Vagina (tissue), 2 donors: Measurements from ENCODE around the gene MYO9A. TPM values are rescaled to one million over a fixed set of nuclear protein-coding genes. Genes with fewer than 3 reads are reported as not detected.
"Not testable (repeated sequence)": the region's sequence is repeated elsewhere in the genome, so short reads cannot be mapped to it uniquely, and the experiment has no call there.

ENCODE experiments used
- DNase-seq, 2 donors: peaks; one replicate each; pipeline ENCODE4 v3.0.0-alpha.2; 2017; ENCODE audit errors: extremely low spot score in 2 of 2
- H3K27ac ChIP-seq: fragments of 200-600 bp; sonication (generic); one replicate; pipeline ENCODE4 v1.5.1; 2019
- H3K27me3 ChIP-seq: fragments of 200-600 bp; sonication (generic); one replicate; pipeline ENCODE4 v1.5.1; 2019
- H3K36me3 ChIP-seq, 2 donors: fragments of 200-600 bp; sonication (generic); one replicate each; pipeline ENCODE4 v1.5.1; 2017 to 2019
- H3K4me1 ChIP-seq: fragments of 200-600 bp; sonication (generic); one replicate; pipeline ENCODE4 v1.5.1; 2019
- H3K4me3 ChIP-seq, 2 donors: fragments of 200-600 bp; sonication (generic); 1 replicate in 1 of 2; 2 replicates in 1 of 2; pipeline ENCODE4 v1.5.1; 2016 to 2019
- H3K9me3 ChIP-seq: fragments of 200-600 bp; sonication (generic); one replicate; pipeline ENCODE4 v1.5.1; 2019
- POLR2A ChIP-seq, 2 donors: fragments of 450-650 bp; IDR thresholded peaks; one replicate each; pipeline ENCODE4 v1.6.1; 2017; ENCODE audit warnings: antibody characterized with exemption in 2 of 2, mild to moderate bottlenecking in 2 of 2, moderate library complexity in 2 of 2
- POLR2AphosphoS5 ChIP-seq, 2 donors: sonication (generic); formaldehyde crosslinking; IDR thresholded peaks; one replicate each; pipeline ENCODE4 v1.9.0; 2017; ENCODE audit warnings: antibody characterized with exemption in 2 of 2, mild to moderate bottlenecking in 2 of 2, low read depth in 1 of 2; ENCODE audit not compliant: insufficient read depth in 1 of 2
- intact Hi-C: fragments of 100-400 bp; cut with DNase I; formaldehyde crosslinking; loops from one replicate; pipeline ENCODE4 v1.15.1; 2023
- total RNA-seq: library from RNA; depleted of rRNA; stranded (reverse); fragments of >200 nt; gene quantifications from one replicate; pipeline ENCODE4 v1.2.3, GENCODE V29; 2016
- TF ChIP-seq, protein P1 (sequence below), 3 experiments: fragments of 450-650 bp in 2 of 3; fragments of 200-600 bp in 1 of 3; sonication (generic) in 1 of 3; IDR thresholded peaks; one replicate each; pipeline ENCODE4 v1.5.1; 2017 to 2019; ENCODE audit warnings: antibody characterized with exemption in 3 of 3, mild to moderate bottlenecking in 2 of 3, moderate library complexity in 2 of 3

MYO9A gene
- total RNA-seq, 1 donor from 2014 or later = 50.3 TPM

- Histone ChIP-seq H3K4me3 (no peak overlapping the region), H3K4me1 (no peaks in the 10 kb centered on the region), H3K36me3 (peaks cover 0 to 17% of the 10 kb centered on the region in 2 donors), H3K27ac (no peak overlapping the region), H3K9me3 (no peaks in the 10 kb centered on the region), H3K27me3 (no peaks in the 10 kb centered on the region)
- TF ChIP-seq POLR2A (IDR thresholded peaks at IDR 0.05) (no peak), POLR2AphosphoS5 (IDR thresholded peaks at IDR 0.05; ENCODE audit: insufficient read depth in 1 of 2, low read depth in 1 of 2) (no peak)
- TF ChIP-seq, protein P1, sequence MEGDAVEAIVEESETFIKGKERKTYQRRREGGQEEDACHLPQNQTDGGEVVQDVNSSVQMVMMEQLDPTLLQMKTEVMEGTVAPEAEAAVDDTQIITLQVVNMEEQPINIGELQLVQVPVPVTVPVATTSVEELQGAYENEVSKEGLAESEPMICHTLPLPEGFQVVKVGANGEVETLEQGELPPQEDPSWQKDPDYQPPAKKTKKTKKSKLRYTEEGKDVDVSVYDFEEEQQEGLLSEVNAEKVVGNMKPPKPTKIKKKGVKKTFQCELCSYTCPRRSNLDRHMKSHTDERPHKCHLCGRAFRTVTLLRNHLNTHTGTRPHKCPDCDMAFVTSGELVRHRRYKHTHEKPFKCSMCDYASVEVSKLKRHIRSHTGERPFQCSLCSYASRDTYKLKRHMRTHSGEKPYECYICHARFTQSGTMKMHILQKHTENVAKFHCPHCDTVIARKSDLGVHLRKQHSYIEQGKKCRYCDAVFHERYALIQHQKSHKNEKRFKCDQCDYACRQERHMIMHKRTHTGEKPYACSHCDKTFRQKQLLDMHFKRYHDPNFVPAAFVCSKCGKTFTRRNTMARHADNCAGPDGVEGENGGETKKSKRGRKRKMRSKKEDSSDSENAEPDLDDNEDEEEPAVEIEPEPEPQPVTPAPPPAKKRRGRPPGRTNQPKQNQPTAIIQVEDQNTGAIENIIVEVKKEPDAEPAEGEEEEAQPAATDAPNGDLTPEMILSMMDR (IDR thresholded peaks at IDR 0.05) = no peak
- intact Hi-C loops = no loop called here
- DNase-seq = no peak
Observed at GRCh38 chr15:71874245-71874644, 243.7 kb downstream of the MYO9A start.

- DNase-seq, H3K4me1 ChIP-seq, H3K9me3 ChIP-seq, H3K27me3 ChIP-seq, H3K4me3 ChIP-seq, H3K27ac ChIP-seq, intact Hi-C loops: not testable (repeated sequence)
- peaks cover 0 to 16% of the 10 kb centered on the region in 2 donors for H3K36me3 ChIP-seq
Observed at GRCh38 chr15:71858232-71858631, 259.7 kb downstream of the MYO9A start.

DNA sequence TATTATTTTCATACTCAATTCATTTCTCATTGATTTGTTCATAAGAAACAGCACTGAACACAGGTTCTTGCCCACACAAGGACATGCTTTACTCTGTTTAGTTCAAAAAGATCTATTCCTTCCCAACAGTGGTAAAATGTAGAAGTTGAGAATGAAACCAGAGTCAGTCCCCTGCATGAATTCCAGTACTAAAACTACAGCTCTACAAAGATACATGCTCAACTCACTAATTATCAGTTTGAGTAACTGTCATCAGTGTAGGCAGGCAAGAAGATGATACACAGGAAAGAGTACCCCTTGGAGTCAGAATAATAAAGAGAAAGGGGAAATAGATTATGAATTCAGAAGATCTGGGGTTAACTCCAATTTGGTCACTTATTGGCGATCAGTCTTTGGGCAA, 264.4 kb downstream of the MYO9A start:
- Histone ChIP-seq H3K27me3 (no peaks in the 10 kb centered on the region), H3K4me3 (no peak overlapping the region), H3K27ac (no peak overlapping the region), H3K9me3 (no peaks in the 10 kb centered on the region), H3K36me3 (peaks cover 0 to 55% of the 10 kb centered on the region in 2 donors), H3K4me1 (no peaks in the 10 kb centered on the region)
- no peak for TF ChIP-seq POLR2A (IDR thresholded peaks at IDR 0.05)
- TF ChIP-seq, protein P1 (IDR thresholded peaks at IDR 0.05) = no peak
- TF ChIP-seq POLR2AphosphoS5 (IDR thresholded peaks at IDR 0.05; ENCODE audit: insufficient read depth in 1 of 2, low read depth in 1 of 2) = no peak
- no peak for DNase-seq
- intact Hi-C loops = no loop called here

- TF ChIP-seq POLR2AphosphoS5 (IDR thresholded peaks at IDR 0.05; ENCODE audit: insufficient read depth in 1 of 2, low read depth in 1 of 2) = no peak
- TF ChIP-seq POLR2A (IDR thresholded peaks at IDR 0.05) = no peak
- TF ChIP-seq, protein P1 (IDR thresholded peaks at IDR 0.05) = no peak
- no peak for DNase-seq
- no peaks in the 10 kb centered on the region for H3K27me3 ChIP-seq
- H3K4me1 ChIP-seq = no peaks in the 10 kb centered on the region
- no peaks in the 10 kb centered on the region for H3K9me3 ChIP-seq
- H3K4me3 ChIP-seq = no peak overlapping the region
- peaks cover 0 to 37% of the 10 kb centered on the region in 2 donors for H3K36me3 ChIP-seq
- no peak overlapping the region for H3K27ac ChIP-seq
- intact Hi-C loops = no loop called here
Observed at GRCh38 chr15:71844916-71845315, 273.0 kb downstream of the MYO9A start.

- Histone ChIP-seq H3K4me1 (no peaks in the 10 kb centered on the region), H3K9me3 (no peaks in the 10 kb centered on the region), H3K4me3 (no peak overlapping the region), H3K27me3 (no peaks in the 10 kb centered on the region), H3K27ac (no peak overlapping the region), H3K36me3 (peaks cover 0 to 11% of the 10 kb centered on the region in 2 donors)
- intact Hi-C loops = no loop called here
- TF ChIP-seq POLR2A (IDR thresholded peaks at IDR 0.05) (no peak), POLR2AphosphoS5 (IDR thresholded peaks at IDR 0.05; ENCODE audit: insufficient read depth in 1 of 2, low read depth in 1 of 2) (no peak)
- TF ChIP-seq, protein P1 (IDR thresholded peaks at IDR 0.05) = no peak
- DNase-seq = no peak
Observed at GRCh38 chr15:71841563-71841962, 276.4 kb downstream of the MYO9A start.
